Fibroblast of lung (primary cell): ENCODE measurements around the gene DLG4.
"Not testable (repeated sequence)": the region's sequence is repeated elsewhere in the genome, so short reads cannot be mapped to it uniquely, and the experiment has no call there.

Experiments used
- EZH2 ChIP-seq: IDR thresholded peaks from 2 replicates; pipeline ENCODE4 v1.5.1; 2012; ENCODE audit warnings: low read length, control low read depth, mild to moderate bottlenecking; ENCODE audit errors: missing control alignments
- TF ChIP-seq, protein P1 (sequence below), 2 donors: IDR thresholded peaks in 1 of 2; conservative IDR thresholded peaks in 1 of 2; 1 replicate in 1 of 2; 2 replicates in 1 of 2; pipeline ENCODE4 v1.5.1; 2011 to 2012; ENCODE audit warnings: low read length in 2 of 2, control low read depth in 1 of 2, inconsistent platforms in 1 of 2, low read depth in 1 of 2, mild to moderate bottlenecking in 1 of 2

DNA sequence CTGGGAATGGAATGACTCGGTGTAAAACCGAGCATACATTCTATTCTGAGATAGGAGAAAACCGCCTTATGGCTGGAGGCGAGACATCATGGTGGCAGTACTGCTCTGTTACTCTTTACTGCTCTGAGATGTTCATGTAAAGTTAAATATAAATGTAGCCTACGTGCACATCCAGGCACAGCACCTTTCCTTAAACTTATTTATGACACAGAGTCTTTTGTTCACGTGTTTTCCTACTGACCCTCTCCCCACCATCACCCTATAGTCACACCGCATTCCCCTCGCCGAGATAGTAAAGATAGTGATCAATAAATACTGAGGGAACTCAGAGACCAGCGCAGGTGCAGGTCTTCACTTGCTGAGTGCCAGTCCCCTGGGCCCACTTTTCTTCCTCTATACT, 60.1 kb downstream of the DLG4 start:
- TF ChIP-seq, protein P1, sequence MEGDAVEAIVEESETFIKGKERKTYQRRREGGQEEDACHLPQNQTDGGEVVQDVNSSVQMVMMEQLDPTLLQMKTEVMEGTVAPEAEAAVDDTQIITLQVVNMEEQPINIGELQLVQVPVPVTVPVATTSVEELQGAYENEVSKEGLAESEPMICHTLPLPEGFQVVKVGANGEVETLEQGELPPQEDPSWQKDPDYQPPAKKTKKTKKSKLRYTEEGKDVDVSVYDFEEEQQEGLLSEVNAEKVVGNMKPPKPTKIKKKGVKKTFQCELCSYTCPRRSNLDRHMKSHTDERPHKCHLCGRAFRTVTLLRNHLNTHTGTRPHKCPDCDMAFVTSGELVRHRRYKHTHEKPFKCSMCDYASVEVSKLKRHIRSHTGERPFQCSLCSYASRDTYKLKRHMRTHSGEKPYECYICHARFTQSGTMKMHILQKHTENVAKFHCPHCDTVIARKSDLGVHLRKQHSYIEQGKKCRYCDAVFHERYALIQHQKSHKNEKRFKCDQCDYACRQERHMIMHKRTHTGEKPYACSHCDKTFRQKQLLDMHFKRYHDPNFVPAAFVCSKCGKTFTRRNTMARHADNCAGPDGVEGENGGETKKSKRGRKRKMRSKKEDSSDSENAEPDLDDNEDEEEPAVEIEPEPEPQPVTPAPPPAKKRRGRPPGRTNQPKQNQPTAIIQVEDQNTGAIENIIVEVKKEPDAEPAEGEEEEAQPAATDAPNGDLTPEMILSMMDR (conservative IDR thresholded peaks at IDR 0.05 in 1 of 2, IDR thresholded peaks at IDR 0.05 in 1 of 2; ENCODE audit: low read depth in 1 of 2, low read length in 2 of 2), result not testable (repeated sequence)
- not testable (repeated sequence) for TF ChIP-seq EZH2
